Upper lobe of left lung (tissue), 4 donors: Measurements from ENCODE around the gene PIGS.

Experiments used
- CTCF ChIP-seq, 6 experiments: fragments of 450-650 bp in 4 of 6; fragments of 200-600 bp in 2 of 6; sonication (generic) in 2 of 6; IDR thresholded peaks; one replicate each; pipeline ENCODE4 v1.5.1; 2016 to 2019; ENCODE audit warnings: antibody characterized with exemption in 6 of 6
- POLR2A ChIP-seq, 4 donors: fragments of 450-650 bp; IDR thresholded peaks; one replicate each; pipeline ENCODE4 v1.5.1; 2016 to 2017; ENCODE audit warnings: antibody characterized with exemption in 4 of 4, mild to moderate bottlenecking in 2 of 4
- POLR2AphosphoS5 ChIP-seq, 2 donors: sonication (generic); formaldehyde crosslinking; IDR thresholded peaks; one replicate each; pipeline ENCODE4 v1.5.1; 2017; ENCODE audit warnings: antibody characterized with exemption in 2 of 2

- TF ChIP-seq CTCF (IDR thresholded peaks at IDR 0.05) (no peak), POLR2A (IDR thresholded peaks at IDR 0.05) (no peak), POLR2AphosphoS5 (IDR thresholded peaks at IDR 0.05) (no peak)
Measured at GRCh38 chr17:28513476-28513875, 57.8 kb downstream of the PIGS start.
